HG03139 (cell line): ENCODE results near the gene TPO.
"Not testable (repeated sequence)": the region's sequence is repeated elsewhere in the genome, so short reads cannot be mapped to it uniquely, and the experiment has no call there.

Experiments
- ATAC-seq: cut with Tn5 transposase; IDR thresholded peaks from one replicate; pipeline ENCODE4 v1.9.1; 2021; ENCODE audit not compliant: unreplicated experiment

TPO gene

DNA sequence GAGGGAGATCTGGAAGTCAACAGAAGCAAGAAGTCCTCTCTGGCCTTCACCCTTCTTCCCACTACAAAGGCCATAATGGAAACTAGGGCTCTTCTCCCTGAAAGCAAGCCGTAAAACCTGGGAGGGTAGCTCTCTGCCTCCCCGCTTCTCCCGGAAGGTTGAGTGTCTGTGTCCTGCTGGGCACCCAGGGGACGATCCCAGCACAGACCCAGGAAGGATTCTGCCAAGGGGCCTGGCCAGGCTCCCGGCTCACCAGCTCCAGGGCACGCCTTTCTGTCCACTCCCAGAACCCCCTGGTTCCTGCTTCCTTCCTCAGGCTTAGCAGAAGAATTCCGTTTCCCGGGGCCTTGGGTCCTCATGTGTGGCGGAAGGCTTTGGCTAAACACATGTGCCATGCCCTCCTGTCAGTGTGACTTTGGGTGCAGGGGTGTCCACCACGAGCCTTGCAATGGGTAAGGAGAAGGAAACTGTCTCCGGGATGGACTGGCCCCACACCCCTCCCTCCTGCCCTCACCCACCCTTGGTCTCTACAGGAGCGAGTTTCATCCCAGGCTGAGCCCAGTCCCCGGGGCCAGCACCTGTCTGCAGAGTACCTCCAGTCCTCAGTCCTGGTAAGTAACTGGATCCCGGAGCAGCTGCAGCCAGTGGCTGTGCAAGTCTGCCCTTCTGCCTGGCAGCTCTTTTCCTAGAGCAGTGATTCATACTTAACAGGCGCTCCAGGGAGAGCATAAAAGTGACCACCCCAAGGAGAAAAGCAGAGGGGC, 135.8 kb downstream of the TPO start:
- ATAC-seq = no peak

DNA sequence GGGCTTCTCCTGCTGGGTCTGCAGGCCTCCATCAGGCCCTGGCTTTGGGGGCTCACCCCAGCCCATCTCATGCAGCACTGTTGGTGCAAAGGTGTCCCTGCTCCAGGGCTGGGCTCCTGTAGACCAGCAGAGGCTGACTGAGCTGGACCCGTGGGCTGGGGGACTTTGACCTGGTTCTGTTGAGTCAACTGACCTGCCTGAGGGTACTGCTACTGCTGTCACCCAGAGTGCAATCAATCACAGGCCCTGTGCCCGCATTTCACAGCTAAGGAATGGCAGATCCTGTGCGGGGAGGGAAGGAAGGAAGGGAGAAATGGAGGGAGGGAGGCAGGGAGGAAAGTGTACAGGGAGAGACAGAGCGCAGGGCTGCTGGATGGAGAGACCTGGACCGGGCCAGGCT, 136.8 kb downstream of the TPO start:
- ATAC-seq = no peak

DNA sequence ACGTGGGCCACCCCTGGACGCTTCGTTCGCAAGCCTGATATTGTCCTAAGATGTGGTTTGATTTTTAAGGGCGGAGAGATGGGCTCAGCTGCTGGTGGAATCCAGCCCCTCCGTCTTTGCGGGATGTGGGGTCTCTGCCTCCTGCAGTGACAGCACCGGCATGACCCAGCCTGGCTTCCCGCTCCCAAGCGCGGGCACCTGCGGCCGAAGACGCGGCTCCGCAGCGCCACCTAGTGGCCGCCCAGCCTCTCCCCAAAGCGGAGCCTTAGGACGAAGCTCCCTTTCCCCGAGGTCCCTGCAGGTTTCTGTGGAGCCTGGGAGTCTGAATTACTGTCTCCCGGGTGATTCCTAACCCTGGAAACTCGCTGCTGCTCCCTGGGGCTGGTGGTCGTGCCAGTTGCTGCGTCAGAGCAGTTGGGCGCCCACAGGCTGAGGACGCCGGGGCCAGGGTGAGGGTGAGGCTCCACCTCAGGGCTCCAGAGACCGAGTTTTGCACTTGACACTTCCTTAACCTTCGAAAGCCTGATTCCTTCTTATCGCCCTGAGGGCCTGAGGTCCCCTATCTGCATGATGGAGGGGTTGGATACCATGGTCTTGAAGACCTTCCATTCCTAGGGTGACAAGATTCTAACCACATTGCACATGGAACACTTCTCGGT, 137.5 kb downstream of the TPO start:
- peak; percentile 74 for ATAC-seq

DNA sequence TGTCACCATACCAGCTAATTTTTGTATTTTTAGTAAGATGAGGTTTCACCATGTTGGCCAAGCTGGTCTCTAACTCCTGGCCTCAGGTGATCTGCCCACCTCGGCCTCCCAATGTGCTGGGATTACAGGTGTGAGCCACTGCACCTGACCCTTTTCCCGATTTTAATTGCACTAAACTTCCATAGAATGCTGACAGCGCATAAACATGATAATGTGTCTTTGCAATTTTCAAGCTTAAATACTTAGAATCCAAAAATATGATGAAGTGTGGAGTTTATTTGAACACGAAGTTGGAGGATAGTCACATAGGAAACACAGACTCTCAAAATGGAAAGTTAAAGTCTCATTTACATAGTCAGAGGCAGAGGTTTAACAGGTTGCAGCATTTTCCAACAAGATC, 138.6 kb downstream of the TPO start:
- ATAC-seq = no peak

DNA sequence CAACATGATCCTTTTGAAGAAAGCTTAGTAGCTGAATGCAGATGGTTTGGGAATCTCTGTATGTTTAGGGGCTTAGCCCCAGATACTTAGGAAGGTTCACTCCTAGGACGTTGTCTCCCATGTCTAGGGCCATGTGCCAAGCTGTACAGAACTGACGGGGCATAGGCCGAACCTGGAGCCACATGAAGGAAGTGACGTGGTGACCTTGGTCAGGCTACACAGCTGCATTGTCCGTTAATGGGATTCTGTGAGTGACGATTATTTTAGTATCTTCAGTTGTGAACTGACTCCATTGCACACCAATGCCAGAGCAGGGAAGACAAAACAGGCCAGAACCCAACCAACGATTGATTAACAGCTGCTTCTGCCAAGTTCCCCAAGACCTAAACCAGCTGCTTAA, 139.3 kb downstream of the TPO start:
- ATAC-seq = no peak

DNA sequence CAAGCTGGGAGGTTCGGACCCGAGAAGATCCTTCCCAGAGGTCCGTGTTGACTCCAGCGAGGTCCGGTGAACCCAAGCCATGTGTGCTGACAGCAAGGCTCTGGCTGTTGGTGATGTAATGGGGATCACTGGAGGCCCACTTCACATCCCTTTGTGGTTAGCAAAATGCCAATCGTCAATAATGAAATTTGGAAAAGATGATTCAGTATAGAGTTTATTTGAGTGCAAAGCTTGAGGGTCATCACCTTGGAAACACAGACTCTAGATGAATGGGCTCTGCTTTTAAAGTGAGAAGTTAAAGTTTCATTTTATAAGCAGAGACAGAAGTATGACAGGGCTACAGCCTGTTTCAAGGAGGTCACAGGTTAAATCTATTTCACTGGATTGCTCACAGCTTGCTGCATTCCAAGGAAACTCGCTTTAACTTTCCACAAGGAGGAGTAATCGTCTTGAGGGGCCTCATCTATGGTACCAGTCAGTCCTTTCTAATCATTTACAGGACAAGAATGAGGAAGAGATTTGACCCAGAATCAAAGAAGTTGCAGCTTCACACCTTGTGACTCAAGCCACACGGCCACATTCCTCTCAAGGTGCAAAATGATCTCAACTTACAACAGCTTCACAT, 140.5 kb downstream of the TPO start:
- ATAC-seq = no peak

DNA sequence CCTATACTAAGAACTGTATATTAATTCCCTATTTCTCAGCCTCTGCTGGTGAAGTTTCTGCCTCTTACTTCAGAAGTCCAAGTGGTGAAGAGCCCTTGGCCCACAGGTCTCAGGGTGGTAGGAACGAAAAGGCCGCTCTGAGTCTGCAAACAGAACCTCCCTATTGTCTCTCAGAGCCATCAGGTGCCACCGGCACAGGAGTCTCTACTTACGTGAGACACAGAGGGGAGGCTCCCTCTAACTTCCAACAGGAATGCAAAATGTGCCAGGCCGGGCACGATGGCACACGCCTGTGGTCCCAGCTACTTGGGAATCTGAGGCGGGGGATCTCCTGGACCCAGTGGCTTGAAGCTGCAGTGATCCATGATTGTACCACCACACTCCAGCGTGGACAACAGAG, 143.0 kb downstream of the TPO start:
- ATAC-seq = no peak

DNA sequence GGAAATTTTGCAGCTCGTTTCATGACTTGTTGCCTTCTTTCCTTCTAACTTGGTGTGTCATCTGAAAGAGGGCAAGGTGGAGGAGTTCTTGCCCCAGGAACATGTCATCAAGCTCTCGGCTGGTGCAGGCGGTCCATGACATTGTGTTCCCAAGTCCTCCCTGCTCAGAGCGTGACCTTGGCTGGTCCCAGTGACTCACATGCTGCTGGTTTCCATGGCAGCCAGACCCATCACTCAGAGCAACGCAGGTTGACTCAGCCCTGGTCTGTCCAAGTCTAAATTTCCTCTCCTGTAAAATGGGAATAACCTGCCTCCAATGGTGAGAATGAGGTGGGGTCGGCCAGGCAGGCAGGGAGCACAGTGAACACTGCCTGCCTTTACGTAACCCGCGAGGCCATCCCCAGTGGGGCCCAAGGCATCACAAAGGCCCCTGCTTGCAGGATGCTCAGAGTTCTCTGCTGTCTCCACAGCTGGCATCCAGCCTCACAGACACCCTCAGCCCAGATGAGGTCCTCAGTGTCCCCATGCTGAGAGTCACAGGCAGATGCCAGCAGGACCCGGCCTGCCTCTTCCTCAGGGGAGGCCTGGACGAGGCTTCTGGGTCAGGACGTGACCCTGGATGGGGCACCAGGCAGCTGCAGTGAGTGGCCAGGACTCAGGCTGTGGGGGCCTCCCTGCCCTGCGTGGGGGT, 143.7 kb downstream of the TPO start:
- no peak for ATAC-seq

DNA sequence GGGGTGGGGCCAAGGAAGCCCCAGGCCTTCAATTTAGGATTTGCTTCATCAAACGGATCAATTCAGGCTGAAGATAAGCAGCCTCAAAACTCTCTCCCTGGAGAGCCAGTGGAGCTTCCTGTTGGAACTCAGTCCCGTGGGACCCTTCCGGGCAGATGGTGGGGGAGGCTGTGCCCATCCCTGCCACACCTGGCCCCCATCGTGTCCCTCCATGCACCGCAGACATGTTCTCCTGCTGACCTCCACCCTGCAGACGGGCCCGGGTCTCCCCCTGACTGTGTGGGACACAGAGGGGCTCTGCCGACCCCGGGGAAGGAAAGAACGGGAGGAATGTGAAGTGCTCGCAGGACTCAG, 144.2 kb downstream of the TPO start:
- no peak for ATAC-seq

DNA sequence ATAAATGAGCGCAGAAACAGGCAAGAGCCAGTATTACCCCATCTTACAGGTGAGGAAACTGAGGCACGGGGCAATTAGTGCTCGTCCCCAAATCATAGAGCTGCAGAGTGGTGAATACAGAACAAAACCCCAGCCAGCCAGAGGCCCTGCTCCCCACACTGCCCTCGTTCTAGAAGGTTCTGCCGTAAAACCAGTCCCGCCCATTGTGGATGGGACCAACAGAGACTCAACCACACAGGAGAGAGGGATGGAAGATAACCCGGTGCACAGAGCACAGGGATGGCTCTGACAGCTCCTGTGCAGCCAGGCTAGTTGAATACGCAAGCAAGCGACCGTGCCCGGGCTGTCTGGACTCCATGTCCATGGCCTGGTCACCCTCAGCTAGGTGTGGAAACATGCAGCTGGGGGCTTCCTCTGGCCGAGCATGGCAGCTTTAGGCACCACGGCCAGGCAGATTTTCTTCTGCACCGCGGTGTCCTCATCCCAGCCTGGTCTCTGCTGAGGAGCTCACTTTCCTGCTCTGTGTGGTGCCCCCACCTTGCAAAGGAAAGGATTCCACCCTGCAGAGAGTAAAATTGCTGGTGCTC, 146.4 kb downstream of the TPO start:
- ATAC-seq = no peak

DNA sequence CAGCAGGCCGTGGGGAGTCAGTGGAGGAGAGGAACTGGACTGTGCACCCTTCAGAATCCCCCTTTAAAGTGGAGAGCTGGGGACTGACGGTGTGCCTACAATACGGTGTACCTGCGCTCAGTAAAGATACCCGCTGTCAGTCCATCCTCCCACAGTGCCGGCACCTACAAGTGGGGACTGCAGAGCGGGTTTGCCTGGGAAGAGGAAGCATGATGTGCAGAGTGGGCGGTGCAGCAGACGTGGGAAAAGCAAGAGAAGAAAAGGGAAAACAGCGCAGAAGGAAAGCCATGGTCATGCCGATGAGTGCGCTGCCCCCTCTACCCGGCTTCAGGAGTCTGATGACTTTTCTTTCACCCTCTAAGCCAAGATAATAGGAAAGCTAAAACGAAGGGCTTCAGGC, 148.0 kb downstream of the TPO start:
- ATAC-seq = no peak

DNA sequence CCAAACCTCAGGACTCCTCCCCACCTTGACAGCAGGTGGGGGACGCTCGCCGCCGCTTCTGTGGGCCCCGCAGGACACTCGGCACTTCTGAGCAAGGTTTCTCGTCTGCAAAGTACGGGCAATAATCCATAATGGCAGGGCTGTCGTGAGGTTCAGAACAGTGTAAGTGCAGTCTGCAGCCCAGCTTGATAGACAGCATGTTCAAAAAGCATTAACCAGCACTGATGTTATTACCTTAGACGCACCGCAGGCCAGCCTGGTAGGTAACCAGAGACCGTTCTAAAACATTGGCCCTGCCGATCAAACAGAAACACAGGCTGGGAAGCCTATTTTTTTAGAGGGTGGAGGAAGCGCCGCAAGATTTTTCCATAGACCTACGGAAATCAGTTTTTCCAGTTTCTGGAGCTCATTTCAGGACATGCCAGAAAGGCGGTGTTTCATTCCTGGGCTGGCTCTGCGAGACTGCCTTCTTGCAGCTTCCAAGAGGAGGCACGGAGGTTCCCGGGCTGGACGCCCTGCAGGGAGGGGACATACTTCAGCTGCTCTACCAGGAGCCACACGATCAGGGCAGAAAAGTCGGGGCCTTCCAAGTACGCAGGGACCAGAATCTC, 148.7 kb downstream of the TPO start:
- ATAC-seq = no peak

DNA sequence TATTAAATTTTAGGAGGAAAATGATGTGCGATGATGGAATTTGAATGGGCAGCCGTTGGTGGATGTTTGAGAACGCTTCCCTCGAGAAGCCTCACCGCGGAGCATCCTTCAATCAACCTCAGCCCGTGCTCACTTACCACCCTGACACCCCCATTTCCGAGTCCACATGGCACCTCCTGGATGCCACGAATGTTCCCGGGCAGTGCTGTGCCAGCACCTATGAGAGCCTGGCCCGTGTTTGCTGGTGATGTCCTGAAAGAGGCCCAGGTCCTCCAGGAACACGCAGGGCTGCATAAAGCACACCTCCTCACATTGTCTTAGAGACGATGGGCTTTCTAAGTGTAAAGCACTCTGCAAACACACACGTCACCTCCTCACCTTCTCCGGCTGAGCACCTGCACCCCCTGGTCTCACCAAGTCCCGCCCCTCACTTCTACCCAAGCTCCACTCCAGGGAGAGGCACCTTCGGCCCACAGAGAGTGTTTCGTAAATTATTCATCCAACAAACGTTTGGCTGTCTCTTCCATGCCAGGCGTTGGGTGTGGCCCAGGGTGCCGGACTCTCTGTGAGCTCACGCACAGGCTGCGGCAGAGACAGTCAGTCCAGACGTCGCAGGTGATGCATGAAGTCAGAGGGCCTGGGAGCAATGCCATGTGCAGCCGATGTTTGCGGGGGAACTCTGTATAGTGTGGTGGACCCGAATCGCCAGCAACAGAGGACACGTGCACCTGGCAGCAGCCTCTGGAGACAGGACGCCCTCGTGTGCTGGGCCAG, 150.0 kb downstream of the TPO start:
- ATAC-seq = no peak

DNA sequence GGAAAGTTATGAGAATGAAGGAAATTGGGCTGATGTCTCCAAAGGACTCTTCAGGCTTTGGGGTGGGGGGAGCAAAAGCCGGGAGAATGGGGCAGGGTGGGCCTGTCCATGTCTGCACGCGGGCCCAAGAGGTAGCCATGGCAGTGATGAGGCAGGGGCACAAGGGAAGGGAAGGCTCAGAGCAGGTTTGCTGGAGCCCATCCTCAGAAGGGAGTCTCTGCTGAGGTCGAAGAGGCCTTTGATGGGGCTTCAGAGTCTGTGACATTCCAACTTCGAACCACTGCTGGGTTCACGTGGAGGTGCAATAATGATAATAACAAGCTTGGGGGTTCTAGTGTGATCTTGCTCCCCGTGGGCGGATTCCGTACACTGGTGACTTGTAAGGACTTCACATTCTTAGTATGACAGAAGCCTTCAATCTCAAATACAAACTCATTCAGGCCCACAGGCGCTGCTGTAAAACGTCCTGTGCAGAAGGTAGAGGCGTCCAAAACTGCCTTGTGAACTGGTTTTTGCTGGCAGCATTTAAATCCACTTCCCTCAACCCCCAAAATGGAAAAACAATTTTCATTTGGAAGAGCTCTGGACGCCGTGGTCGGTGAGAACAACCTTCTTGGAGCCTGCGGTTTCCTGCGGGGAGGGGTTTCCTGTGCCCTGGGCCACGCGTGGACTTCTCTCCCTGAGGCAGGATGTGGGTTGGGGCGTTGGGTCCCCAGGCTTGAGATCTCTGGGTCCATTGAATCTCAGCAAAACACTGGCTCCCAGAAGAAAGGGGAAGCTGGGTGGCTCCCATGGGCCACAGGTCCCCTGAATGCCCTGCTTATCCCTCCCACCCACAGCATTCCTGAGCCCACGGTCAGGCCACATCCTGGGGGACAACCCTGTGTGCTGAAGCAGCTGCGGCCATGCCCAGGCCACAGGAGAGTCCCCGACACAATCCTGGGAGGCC, 151.0 kb downstream of the TPO start:
- ATAC-seq = no peak

DNA sequence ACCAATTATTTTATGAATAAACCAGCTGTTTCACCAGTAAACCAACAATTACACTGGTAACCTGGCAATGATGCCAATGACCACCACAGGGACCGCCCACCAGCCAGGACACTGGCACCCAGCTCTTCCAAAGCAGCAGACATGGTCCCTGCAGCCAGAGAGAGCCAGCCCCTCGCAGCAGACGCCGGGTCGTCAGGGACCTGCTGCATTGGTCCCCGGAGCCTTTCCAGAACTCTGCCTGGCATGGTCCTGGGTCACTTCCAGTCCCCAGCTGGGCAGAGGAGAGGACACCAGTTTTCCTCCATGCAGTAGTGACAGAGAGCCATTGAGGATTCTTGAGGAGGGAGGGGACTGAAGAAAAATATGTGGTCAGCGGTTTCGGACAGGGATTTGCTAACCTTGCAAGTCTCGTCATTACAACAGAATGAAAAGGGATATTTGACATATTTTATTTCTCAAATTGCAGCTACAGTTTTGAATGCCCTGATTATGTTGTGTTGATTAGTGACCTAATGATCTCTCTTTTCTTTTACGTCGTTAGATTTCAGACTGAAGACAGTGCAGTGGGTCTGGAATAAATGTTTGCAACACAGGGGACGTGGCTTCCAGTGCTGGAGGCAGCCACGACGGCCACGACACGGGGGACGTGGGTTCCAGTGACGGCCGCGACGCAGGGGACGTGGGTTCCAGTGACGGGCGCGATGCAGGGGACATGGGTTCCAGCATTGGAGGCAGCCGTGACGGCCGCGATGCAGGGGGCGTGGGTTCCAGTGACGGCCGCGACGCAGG, 154.5 kb downstream of the TPO start:
- no peak for ATAC-seq

DNA sequence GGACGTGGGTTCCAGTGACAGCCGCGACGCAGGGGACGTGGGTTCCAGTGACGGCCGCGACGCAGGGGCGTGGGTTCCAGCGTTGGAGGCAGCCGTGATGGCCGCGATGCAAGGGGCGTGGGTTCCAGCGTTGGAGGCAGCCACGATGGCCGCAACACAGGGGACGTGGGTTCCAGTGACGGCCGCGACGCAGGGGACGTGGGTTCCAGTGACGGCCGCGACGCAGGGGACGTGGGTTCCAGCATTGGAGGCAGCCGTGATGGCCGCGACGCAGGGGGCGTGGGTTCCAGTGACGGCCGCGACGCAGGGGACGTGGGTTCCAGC, 155.0 kb downstream of the TPO start:
- not testable (repeated sequence) for ATAC-seq

DNA sequence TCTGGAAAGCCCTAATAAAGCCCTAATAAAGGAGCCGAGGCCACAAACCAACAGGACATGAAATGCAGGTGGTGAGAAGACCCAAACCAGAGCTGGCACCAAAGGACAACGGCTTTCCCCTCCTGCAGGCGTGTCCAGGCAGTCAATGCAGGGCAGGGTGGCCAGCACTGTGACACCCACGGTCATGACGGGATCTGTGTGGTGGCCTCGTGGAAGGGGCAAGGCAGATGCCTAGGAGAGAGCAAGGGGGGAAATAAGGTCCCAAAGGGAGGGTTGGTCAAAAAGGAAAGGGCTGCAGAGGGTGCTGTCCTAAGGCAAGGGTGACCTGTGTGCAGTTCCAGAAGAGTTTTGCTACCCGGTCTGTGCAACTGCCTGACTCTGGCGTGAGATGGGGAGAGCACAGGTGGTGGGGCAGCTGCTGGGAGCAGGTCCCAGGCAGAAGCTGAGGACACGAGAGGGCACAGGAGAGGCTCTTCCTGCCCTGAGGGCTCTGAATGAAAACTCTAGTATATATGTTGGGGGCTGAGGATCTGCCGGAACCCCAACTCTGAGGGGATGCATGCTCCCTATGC, 156.7 kb downstream of the TPO start:
- no peak for ATAC-seq
